Loucy (cell line): ENCODE measurements around the gene PIK3R5.

ENCODE experiments used
- EZH2phosphoT487 ChIP-seq: fragments of 200-600 bp; IDR thresholded peaks from 2 replicates; pipeline ENCODE4 v1.6.1; 2018; ENCODE audit warnings: antibody characterized with exemption, mild to moderate bottlenecking, moderate library complexity, borderline replicate concordance
- TF ChIP-seq, protein P1 (sequence below): fragments of 200-600 bp; sonication (generic); conservative IDR thresholded peaks from 2 replicates; pipeline ENCODE4 v1.5.1; 2014; ENCODE audit warnings: mild to moderate bottlenecking, antibody characterized with exemption, low read length

DNA sequence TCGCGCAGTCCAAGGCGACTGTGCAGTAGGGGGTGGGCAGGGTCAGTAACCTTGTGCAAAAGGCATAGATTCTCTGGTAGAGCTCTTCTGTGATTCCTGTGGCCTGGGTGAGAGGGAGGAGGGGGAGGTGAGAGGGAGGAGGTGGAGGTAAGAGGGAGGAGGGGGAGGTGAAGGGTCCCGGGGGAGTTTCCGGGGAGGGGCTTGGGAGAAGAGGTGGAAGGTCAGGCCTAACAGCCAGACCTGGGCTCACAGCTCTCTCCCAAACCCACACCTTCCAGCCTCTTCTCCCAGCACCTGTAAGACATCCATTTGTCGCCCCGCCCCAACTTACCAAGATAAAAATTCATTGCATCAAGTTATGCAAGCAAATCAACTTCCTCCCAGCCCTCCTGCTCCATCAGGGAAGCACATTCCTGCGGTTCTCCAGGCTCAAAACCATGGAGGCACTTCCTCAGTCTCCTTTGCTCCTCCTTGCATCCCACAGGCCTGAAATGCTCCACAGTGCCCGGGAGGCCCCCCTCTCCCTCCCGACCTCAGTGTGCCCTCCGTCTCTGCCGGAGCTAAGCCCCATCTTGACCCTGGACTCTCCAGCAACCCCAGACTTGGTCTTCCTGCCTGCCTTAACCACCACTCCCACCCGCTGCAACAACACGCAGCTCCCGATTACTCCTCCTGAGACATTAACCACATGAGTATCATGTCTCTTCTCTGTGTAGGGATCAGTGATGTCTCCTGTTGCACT, 128.5 kb downstream of the PIK3R5 start:
- TF ChIP-seq, protein P1, sequence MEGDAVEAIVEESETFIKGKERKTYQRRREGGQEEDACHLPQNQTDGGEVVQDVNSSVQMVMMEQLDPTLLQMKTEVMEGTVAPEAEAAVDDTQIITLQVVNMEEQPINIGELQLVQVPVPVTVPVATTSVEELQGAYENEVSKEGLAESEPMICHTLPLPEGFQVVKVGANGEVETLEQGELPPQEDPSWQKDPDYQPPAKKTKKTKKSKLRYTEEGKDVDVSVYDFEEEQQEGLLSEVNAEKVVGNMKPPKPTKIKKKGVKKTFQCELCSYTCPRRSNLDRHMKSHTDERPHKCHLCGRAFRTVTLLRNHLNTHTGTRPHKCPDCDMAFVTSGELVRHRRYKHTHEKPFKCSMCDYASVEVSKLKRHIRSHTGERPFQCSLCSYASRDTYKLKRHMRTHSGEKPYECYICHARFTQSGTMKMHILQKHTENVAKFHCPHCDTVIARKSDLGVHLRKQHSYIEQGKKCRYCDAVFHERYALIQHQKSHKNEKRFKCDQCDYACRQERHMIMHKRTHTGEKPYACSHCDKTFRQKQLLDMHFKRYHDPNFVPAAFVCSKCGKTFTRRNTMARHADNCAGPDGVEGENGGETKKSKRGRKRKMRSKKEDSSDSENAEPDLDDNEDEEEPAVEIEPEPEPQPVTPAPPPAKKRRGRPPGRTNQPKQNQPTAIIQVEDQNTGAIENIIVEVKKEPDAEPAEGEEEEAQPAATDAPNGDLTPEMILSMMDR, result no peak
- TF ChIP-seq EZH2phosphoT487, result no peak
